ENCODE data around the gene GAB4. TPM values are rescaled to one million over a fixed set of nuclear protein-coding genes. Genes with fewer than 3 reads are reported as not detected.

The GAB4 gene
- total and polyA plus RNA-seq, 2 of the 4 experiments (the other 2 are of a cell fraction): not detected

DNA sequence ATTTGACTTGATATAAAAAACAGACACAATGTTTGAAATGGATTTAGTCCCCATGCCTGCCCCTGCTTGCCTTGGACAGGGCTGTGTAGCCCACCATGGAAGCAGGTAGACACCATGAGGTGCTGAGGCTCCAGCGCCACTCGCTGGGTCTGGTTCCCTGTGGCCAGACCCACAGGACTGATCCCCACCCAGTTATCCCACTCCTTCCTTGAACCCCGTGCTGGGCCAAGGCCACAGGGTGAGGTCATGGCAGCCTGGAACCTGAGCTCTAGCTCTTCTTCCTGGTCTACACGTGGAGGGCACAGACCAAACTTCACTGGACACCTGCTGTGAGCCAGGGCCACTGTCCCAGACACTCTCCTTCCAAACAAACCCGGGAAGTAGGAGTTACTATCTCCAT lies 42.5 kb downstream of the GAB4 start:
- ChIA-PET CTCF (no interaction called here), POLR2A (ENCODE audit: unreplicated experiment) (no interaction called here)
- no peaks in the 10 kb centered on the region for H4K20me1 ChIP-seq (ENCODE audit: insufficient read depth, low read length)
- H2AK5ac ChIP-seq (ENCODE audit: low read depth, low read length): no peak overlapping the region
- no peak overlapping the region for H2AK9ac ChIP-seq (replicated peaks; ENCODE audit: low read depth, low read length, poor library complexity)
- H3K4me2 ChIP-seq (ENCODE audit: low read depth, low read length): no peak overlapping the region
- H3K14ac ChIP-seq (replicated peaks; ENCODE audit: low read depth, low read length): no peak overlapping the region
- H3K27me3 ChIP-seq (ENCODE audit: control insufficient read depth, insufficient read depth, low read length): no peaks in the 10 kb centered on the region
- H3K4ac ChIP-seq (ENCODE audit: low read depth, low read length): no peak overlapping the region
- no peaks in the 10 kb centered on the region for H3K36me3 ChIP-seq (ENCODE audit: control insufficient read depth, insufficient read depth, low read length)
- TF ChIP-seq MXI1 (IDR thresholded peaks at IDR 0.05; ENCODE audit: borderline replicate concordance, low read depth, low read length): no peak
- TF ChIP-seq FOS (IDR thresholded peaks at IDR 0.05; ENCODE audit: low read depth, low read length): no peak
- TF ChIP-seq, protein P1, sequence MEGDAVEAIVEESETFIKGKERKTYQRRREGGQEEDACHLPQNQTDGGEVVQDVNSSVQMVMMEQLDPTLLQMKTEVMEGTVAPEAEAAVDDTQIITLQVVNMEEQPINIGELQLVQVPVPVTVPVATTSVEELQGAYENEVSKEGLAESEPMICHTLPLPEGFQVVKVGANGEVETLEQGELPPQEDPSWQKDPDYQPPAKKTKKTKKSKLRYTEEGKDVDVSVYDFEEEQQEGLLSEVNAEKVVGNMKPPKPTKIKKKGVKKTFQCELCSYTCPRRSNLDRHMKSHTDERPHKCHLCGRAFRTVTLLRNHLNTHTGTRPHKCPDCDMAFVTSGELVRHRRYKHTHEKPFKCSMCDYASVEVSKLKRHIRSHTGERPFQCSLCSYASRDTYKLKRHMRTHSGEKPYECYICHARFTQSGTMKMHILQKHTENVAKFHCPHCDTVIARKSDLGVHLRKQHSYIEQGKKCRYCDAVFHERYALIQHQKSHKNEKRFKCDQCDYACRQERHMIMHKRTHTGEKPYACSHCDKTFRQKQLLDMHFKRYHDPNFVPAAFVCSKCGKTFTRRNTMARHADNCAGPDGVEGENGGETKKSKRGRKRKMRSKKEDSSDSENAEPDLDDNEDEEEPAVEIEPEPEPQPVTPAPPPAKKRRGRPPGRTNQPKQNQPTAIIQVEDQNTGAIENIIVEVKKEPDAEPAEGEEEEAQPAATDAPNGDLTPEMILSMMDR (conservative IDR thresholded peaks at IDR 0.05; ENCODE audit: low read depth, low read length): no peak
- TF ChIP-seq RAD21 (IDR thresholded peaks at IDR 0.05; ENCODE audit: low read length): no peak
- TF ChIP-seq POLR2A (IDR thresholded peaks at IDR 0.05; ENCODE audit: low read depth, low read length): no peak
- TF ChIP-seq CHD1 (IDR thresholded peaks at IDR 0.05; ENCODE audit: low read depth, low read length): no peak
- TF ChIP-seq RCOR1 (IDR thresholded peaks at IDR 0.05; ENCODE audit: insufficient replicate concordance, low read length): no peak
- TF ChIP-seq BHLHE40 (IDR thresholded peaks at IDR 0.05; ENCODE audit: low read depth, low read length): no peak
- TF ChIP-seq, protein P2, sequence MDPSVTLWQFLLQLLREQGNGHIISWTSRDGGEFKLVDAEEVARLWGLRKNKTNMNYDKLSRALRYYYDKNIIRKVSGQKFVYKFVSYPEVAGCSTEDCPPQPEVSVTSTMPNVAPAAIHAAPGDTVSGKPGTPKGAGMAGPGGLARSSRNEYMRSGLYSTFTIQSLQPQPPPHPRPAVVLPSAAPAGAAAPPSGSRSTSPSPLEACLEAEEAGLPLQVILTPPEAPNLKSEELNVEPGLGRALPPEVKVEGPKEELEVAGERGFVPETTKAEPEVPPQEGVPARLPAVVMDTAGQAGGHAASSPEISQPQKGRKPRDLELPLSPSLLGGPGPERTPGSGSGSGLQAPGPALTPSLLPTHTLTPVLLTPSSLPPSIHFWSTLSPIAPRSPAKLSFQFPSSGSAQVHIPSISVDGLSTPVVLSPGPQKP (IDR thresholded peaks at IDR 0.05; ENCODE audit: borderline replicate concordance, low read depth, low read length): no peak
- no peak for TF ChIP-seq NFE2L2 (IDR thresholded peaks at IDR 0.05; ENCODE audit: low read depth, low read length)
- no peak for TF ChIP-seq MAFK (IDR thresholded peaks at IDR 0.05; ENCODE audit: low read depth, low read length)
- TF ChIP-seq CEBPB (IDR thresholded peaks at IDR 0.05; ENCODE audit: low read depth, low read length): no peak
- H2BK120ac ChIP-seq (ENCODE audit: low read depth, low read length): no peak overlapping the region
- BruUV-seq (replicated peaks): no TSS peak
- H2BK20ac ChIP-seq (ENCODE audit: low read depth, low read length): no peak overlapping the region
- no peak overlapping the region for H4K8ac ChIP-seq (ENCODE audit: low read depth in 2 of 2, low read length in 2 of 2)
- H3K9ac ChIP-seq (ENCODE audit: low read depth, low read length): no peak overlapping the region
- in situ Hi-C loops (cut with MboI; ENCODE audit: low sequenced_read_pairs) (no loop called here), dilution Hi-C loops (cut with HindIII; ENCODE audit: low sequenced_read_pairs, unreplicated experiment) (no loop called here), intact Hi-C loops (cut with micrococcal nuclease) (no loop called here)
- H4K5ac ChIP-seq (ENCODE audit: low read depth, low read length): no peak overlapping the region
- H3K79me1 ChIP-seq (ENCODE audit: low read depth in 1 of 2, low read length in 2 of 2): no peaks in the 10 kb centered on the region
- no peak overlapping the region for H4K91ac ChIP-seq (ENCODE audit: insufficient read depth, low read depth, low read length)
- no peak overlapping the region for H2BK15ac ChIP-seq (ENCODE audit: low read depth, low read length)
- H3K56ac ChIP-seq (ENCODE audit: extremely low read depth, insufficient read depth, low read length): no peak overlapping the region
- peaks cover 42% of the 10 kb centered on the region; the same call in 1 of the 2 replicates for H3K9me3 ChIP-seq (ENCODE audit: control insufficient read depth, insufficient read depth, low read length)
- H3K4me1 ChIP-seq (ENCODE audit: control insufficient read depth, insufficient read depth, low read length): no peaks in the 10 kb centered on the region
- ATAC-seq (ENCODE audit: low read depth) (no peak), DNase-seq (no peak)
- no peak overlapping the region for H2AFZ ChIP-seq (replicated peaks; ENCODE audit: low read length, poor library complexity)
- no peaks in the 10 kb centered on the region for H3K9me1 ChIP-seq (ENCODE audit: insufficient read depth, low read length)
- no peak overlapping the region for H3K27ac ChIP-seq (ENCODE audit: insufficient read depth, low read length)
- no peak overlapping the region for H3K4me3 ChIP-seq (ENCODE audit: insufficient read depth, low read depth, low read length)
- no peak overlapping the region for H2BK5ac ChIP-seq (ENCODE audit: low read depth, low read length, poor library complexity, severe bottlenecking)
- H3K18ac ChIP-seq (ENCODE audit: low read depth, low read length): no peak overlapping the region
- no peak overlapping the region for H3K23ac ChIP-seq (ENCODE audit: low read depth, low read length)
- 80% methylated on average over 1 of the region's 5 CpGs; no CpG with 5 or more reads in 1 of the 2 experiments for WGBS, 2 experiments (ENCODE audit: extremely low coverage in 2 of 2, insufficient read length in 1 of 2)

Measured in IMR-90 (cell line).